ENCODE measurements around the gene MAPK9.

GRCh38 chr5:180326989-180327565 is 35.2 kb upstream of the MAPK9 start:
- TF ChIP-seq, protein P1, sequence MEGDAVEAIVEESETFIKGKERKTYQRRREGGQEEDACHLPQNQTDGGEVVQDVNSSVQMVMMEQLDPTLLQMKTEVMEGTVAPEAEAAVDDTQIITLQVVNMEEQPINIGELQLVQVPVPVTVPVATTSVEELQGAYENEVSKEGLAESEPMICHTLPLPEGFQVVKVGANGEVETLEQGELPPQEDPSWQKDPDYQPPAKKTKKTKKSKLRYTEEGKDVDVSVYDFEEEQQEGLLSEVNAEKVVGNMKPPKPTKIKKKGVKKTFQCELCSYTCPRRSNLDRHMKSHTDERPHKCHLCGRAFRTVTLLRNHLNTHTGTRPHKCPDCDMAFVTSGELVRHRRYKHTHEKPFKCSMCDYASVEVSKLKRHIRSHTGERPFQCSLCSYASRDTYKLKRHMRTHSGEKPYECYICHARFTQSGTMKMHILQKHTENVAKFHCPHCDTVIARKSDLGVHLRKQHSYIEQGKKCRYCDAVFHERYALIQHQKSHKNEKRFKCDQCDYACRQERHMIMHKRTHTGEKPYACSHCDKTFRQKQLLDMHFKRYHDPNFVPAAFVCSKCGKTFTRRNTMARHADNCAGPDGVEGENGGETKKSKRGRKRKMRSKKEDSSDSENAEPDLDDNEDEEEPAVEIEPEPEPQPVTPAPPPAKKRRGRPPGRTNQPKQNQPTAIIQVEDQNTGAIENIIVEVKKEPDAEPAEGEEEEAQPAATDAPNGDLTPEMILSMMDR (IDR thresholded peaks at IDR 0.05): no peak
- TF ChIP-seq EP300 (IDR thresholded peaks at IDR 0.05) (no peak), POLR2A (IDR thresholded peaks at IDR 0.05) (no peak), POLR2AphosphoS5 (IDR thresholded peaks at IDR 0.05) (no peak)
